SK-N-SH (cell line): ENCODE measurements around the gene KRTAP5-3. TPM values are rescaled to one million over a fixed set of nuclear protein-coding genes. Genes with fewer than 3 reads are reported as not detected.

Source experiments
- CTCF ChIA-PET: fragments of 300-600, 350-600 bp; formaldehyde crosslinking; extraction: SDS; loops from one replicate; lab custom pipeline; 2021; lab: Yijun Ruan, JAX
- POLR2A ChIA-PET: fragments of 350-600 bp; sonication (Branson Sonifier 250); formaldehyde crosslinking; extraction: SDS; loops from one replicate; lab custom pipeline; 2020; ENCODE audit warnings: antibody characterized with exemption, inconsistent platforms; lab: Yijun Ruan, JAX
- DNase-seq: peaks from one replicate; pipeline ENCODE4 v3.0.0; 2012
- H2AFZ ChIP-seq: fragments of 200-600 bp; sonication (generic); 2 replicates; pipeline ENCODE4 v1.8.1; 2016; ENCODE audit warnings: antibody characterized with exemption, mild to moderate bottlenecking, low read depth
- H3F3A ChIP-seq: fragments of 200-600 bp; sonication (generic); replicated peaks from 2 replicates; pipeline ENCODE3; 2016; ENCODE audit warnings: antibody characterized with exemption, mild to moderate bottlenecking; ENCODE audit not compliant: insufficient read depth
- H3K27ac ChIP-seq, 2 experiments: fragments of 200-500 bp in 1 of 2; fragments of 200-600 bp in 1 of 2; sonication (Bioruptor generic) in 1 of 2; sonication (generic), shearing (Covaris generic) in 1 of 2; 2 replicates each; pipeline versions ENCODE4 v1.5.1 to v1.6.1; 2014 to 2016; ENCODE audit warnings: low read depth in 2 of 2, inconsistent platforms in 1 of 2, low read length in 1 of 2, mild to moderate bottlenecking in 1 of 2, mixed read lengths in 1 of 2
- H3K27me3 ChIP-seq: fragments of 200-600 bp; sonication (generic), shearing (Covaris generic); 2 replicates; pipeline ENCODE4 v1.6.1; 2016; ENCODE audit warnings: mixed run types; ENCODE audit not compliant: insufficient read depth
- H3K36me3 ChIP-seq, 2 experiments: fragments of 200-500 bp in 1 of 2; fragments of 200-600 bp in 1 of 2; sonication (Bioruptor generic) in 1 of 2; sonication (generic) in 1 of 2; replicated peaks in 1 of 2; 2 replicates each; pipeline versions ENCODE3 to v1.5.1; 2014 to 2016; ENCODE audit warnings: low read length in 1 of 2, mild to moderate bottlenecking in 1 of 2; ENCODE audit not compliant: insufficient read depth in 2 of 2, control insufficient read depth in 1 of 2
- H3K4me1 ChIP-seq, 2 experiments: fragments of 200-500 bp in 1 of 2; fragments of 200-600 bp in 1 of 2; sonication (Bioruptor generic) in 1 of 2; sonication (generic), shearing (Covaris generic) in 1 of 2; 2 replicates each; pipeline versions ENCODE4 v1.5.1 to v1.6.1; 2014 to 2016; ENCODE audit warnings: low read depth in 1 of 2, low read length in 1 of 2, mixed run types in 1 of 2; ENCODE audit not compliant: insufficient read depth in 2 of 2, control insufficient read depth in 1 of 2
- H3K4me2 ChIP-seq: fragments of 200-600 bp; sonication (generic), shearing (Covaris generic); 2 replicates; pipeline ENCODE4 v1.6.1; 2017; ENCODE audit warnings: mixed run types
- H3K4me3 ChIP-seq, 2 experiments: fragments of 200-500 bp in 1 of 2; fragments of 200-600 bp in 1 of 2; sonication (Bioruptor generic) in 1 of 2; sonication (generic), shearing (Covaris generic) in 1 of 2; 2 replicates each; pipeline versions ENCODE4 v1.5.1 to v1.8.1; 2014 to 2016; ENCODE audit warnings: low read depth in 2 of 2, inconsistent platforms in 1 of 2, low read length in 1 of 2, mild to moderate bottlenecking in 1 of 2, mixed read lengths in 1 of 2, moderate library complexity in 1 of 2
- H3K79me2 ChIP-seq: fragments of 200-600 bp; sonication (generic); 2 replicates; pipeline ENCODE4 v1.8.1; 2017; ENCODE audit warnings: mild to moderate bottlenecking; ENCODE audit not compliant: insufficient read depth
- H3K9ac ChIP-seq: fragments of 200-600 bp; sonication (generic); 2 replicates; pipeline ENCODE4 v1.6.1; 2017; ENCODE audit warnings: mixed run types
- H3K9me2 ChIP-seq: fragments of 200-600 bp; sonication (generic); 2 replicates; pipeline ENCODE4 v1.6.1; 2017; ENCODE audit warnings: mixed run types
- H3K9me3 ChIP-seq: fragments of 200-600 bp; sonication (generic); 2 replicates; pipeline ENCODE4 v1.6.1; 2017; ENCODE audit warnings: mixed run types, mild to moderate bottlenecking, moderate library complexity
- H4K20me1 ChIP-seq: fragments of 200-600 bp; sonication (generic); 2 replicates; pipeline ENCODE4 v1.6.1; 2017; ENCODE audit warnings: mild to moderate bottlenecking, mixed run types; ENCODE audit not compliant: insufficient read depth
- EZH2phosphoT487 ChIP-seq: fragments of 200-600 bp; sonication (generic); IDR thresholded peaks from 2 replicates; pipeline ENCODE4 v1.6.1; 2017; ENCODE audit warnings: low read depth, mixed run types, mild to moderate bottlenecking, antibody characterized with exemption, moderate library complexity, borderline replicate concordance
- FOSL2 ChIP-seq: IDR thresholded peaks from 2 replicates; pipeline ENCODE4 v1.4.0; 2012; ENCODE audit warnings: low read depth, mild to moderate bottlenecking, moderate library complexity, borderline replicate concordance
- GABPA ChIP-seq: IDR thresholded peaks from 2 replicates; pipeline ENCODE4 v1.4.0; 2012; ENCODE audit warnings: low read depth, mild to moderate bottlenecking
- MXI1 ChIP-seq: IDR thresholded peaks from 2 replicates; pipeline ENCODE4 v1.6.1; 2012; ENCODE audit warnings: mild to moderate bottlenecking, low read depth, low read length, improper control_type of control experiment
- NFIC ChIP-seq: IDR thresholded peaks from 2 replicates; pipeline ENCODE4 v1.4.0; 2012; ENCODE audit warnings: borderline replicate concordance
- RCOR1 ChIP-seq: fragments of 150-350 bp; IDR thresholded peaks from 2 replicates; pipeline ENCODE4 v1.6.1; 2017; ENCODE audit warnings: antibody characterized with exemption, low read length
- SMC3 ChIP-seq: IDR thresholded peaks from 2 replicates; pipeline ENCODE4 v1.6.1; 2012; ENCODE audit warnings: low read depth, low read length, improper control_type of control experiment
- TAF1 ChIP-seq: IDR thresholded peaks from 2 replicates; pipeline ENCODE4 v1.6.1; 2012; ENCODE audit warnings: low read depth, mild to moderate bottlenecking, low read length, moderate library complexity, borderline replicate concordance
- TEAD4 ChIP-seq: IDR thresholded peaks from 2 replicates; pipeline ENCODE4 v1.4.0; 2012; ENCODE audit warnings: mild to moderate bottlenecking, borderline replicate concordance; ENCODE audit not compliant: insufficient read depth
- WGBS: methylation state at CpG from one replicate; pipeline ENCODE4 v1.1.6; 2017; ENCODE audit warnings: low lambda C conversion rate; 5-methylcytosine and 5-hydroxymethylcytosine counted together
- polyA plus RNA-seq, 3 experiments: library from polyadenylated mRNA; depleted of rRNA; stranded (reverse); fragments of >200 nt; gene quantifications; 2 replicates each; pipeline ENCODE4 v1.2.3, GENCODE V29; 2012
- TF ChIP-seq, protein P1 (sequence below): IDR thresholded peaks from 2 replicates; pipeline ENCODE4 v1.4.0; 2012; ENCODE audit warnings: low read depth, borderline replicate concordance

The KRTAP5-3 gene
- polyA plus RNA-seq, 1 of the 3 experiments (the other 2 are of a cell fraction), result not detected

DNA sequence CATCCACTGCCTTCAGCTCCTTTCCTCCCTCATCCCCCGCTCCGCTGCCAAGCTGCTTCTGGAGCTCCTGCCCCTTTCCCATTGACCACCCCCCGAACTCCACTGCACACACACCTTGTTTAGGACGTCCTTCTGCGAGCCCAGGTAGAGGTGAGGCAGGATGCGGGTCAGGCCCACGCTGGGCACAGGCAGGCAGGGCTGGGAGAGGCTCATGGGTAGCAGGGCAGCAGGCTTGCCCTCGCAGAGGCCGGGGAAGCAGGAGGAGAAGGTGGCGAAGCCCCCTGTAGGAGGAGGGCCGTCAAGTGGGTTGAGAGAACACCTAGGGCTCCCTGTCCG, 49.5 kb downstream of the KRTAP5-3 start:
- POLR2A ChIA-PET, result no interaction called here
- CTCF ChIA-PET, result interaction anchor here (3.6 to 5.3 kb wide), 2 partner anchors 12 to 16 kb away, joined by 23 to 52 read pairs; no protein-coding TSS in a partner anchor
- Histone ChIP-seq H3F3A (no peaks in the 10 kb centered on the region), H3K9me2 (no peaks in the 10 kb centered on the region), H3K4me2 (peak overlapping the region; percentile 67), H2AFZ (0 out of 2 replicates have a peak overlapping the region, but pooled peaks have one; percentile 22), H3K4me3 (0 out of 4 replicates have a peak overlapping the region, but pooled peaks of 1 of the 2 experiments have one; percentile 2), H3K36me3 (no peaks in the 10 kb centered on the region), H4K20me1 (no peaks in the 10 kb centered on the region), H3K27me3 (no peaks in the 10 kb centered on the region), H3K9ac (peak overlapping the region; percentile 45; the same call in 1 of the 2 replicates), H3K27ac (peak overlapping the region in 1 of 2 experiments; percentile 71; a peak in 2 of 4 replicates), H3K9me3 (no peaks in the 10 kb centered on the region), H3K4me1 (peaks cover 0 to 12% of the 10 kb centered on the region in 2 experiments; a peak in 2 of 4 replicates), H3K79me2 (no peaks in the 10 kb centered on the region)
- no peak for DNase-seq
- TF ChIP-seq SMC3 (no peak), RCOR1 (no peak), MXI1 (no peak), NFIC (no peak), GABPA (no peak), TAF1 (no peak), EZH2phosphoT487 (no peak)
- 72% methylated on average over 6 of the region's 12 CpGs for WGBS

DNA sequence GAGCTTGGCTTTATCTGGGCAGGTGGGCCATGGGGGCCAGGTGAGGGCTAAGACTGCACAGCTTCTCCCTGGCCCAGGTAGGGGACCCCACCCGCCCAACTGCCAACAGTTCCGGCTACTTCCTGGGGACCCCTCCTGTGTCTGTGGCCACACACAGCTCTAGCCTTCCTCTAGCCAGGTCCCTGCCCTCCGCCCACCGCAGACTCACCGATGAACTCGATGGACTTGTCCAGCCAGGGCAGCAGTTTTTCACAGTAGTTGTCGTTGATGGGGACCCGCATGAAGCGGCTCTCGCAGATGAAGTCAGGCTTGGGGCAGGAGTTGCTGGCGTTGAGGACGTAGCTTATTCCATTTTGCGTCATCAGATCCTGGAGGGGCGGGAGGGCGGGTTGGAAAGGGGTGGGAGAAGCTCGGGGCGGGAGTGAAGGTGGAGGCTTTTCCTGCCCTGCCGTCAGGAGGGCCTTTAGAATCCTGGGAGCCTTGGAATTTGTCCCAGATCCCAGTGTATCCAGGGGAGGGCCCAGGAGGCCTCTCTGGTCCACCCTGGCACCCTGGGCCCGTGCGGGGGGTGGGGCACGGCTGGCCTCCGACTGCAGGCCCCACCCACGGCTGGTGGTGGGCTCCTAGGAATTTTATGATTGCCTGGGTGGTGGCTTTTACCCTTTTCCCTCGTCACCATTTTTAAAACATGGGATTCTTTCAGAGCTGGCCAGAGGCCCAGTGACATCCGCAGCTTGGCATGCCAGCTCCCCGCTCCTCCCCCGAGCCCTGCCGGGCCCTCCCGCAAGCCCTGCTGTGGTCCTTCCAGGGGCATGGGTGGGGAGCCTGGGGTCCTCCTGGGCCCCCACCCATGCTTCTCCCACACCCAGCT, 50.1 kb downstream of the KRTAP5-3 start:
- H3K4me1 ChIP-seq, result peaks cover 0 to 12% of the 10 kb centered on the region in 2 experiments; a peak in 2 of 4 replicates
- ChIA-PET CTCF (interaction anchor here (0.9 to 5.3 kb wide), 4 partner anchors 12 to 17 kb away, joined by 3 to 52 read pairs (median 14); no protein-coding TSS in a partner anchor), POLR2A (no interaction called here)
- H3K9me2 ChIP-seq, result no peaks in the 10 kb centered on the region
- H3K27ac ChIP-seq, result peak overlapping the region in 1 of 2 experiments; percentile 71; a peak in 2 of 4 replicates
- H3K79me2 ChIP-seq, result no peaks in the 10 kb centered on the region
- TF ChIP-seq TEAD4, result 0 out of 2 replicates have a peak, but pooled peaks have one; percentile 56
- TF ChIP-seq NFIC, result peak; percentile 84
- TF ChIP-seq FOSL2, result peak; percentile 8; the same call in 1 of the 2 replicates
- no peak for TF ChIP-seq SMC3
- TF ChIP-seq, protein P1, sequence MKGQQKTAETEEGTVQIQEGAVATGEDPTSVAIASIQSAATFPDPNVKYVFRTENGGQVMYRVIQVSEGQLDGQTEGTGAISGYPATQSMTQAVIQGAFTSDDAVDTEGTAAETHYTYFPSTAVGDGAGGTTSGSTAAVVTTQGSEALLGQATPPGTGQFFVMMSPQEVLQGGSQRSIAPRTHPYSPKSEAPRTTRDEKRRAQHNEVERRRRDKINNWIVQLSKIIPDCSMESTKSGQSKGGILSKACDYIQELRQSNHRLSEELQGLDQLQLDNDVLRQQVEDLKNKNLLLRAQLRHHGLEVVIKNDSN, result no peak
- H3K36me3 ChIP-seq, result no peaks in the 10 kb centered on the region
- H3K4me3 ChIP-seq, result 0 out of 4 replicates have a peak overlapping the region, but pooled peaks of 1 of the 2 experiments have one; percentile 2
- no peaks in the 10 kb centered on the region for H3K9me3 ChIP-seq
- no peaks in the 10 kb centered on the region for H3K27me3 ChIP-seq
- peak overlapping the region; percentile 45; the same call in 1 of the 2 replicates for H3K9ac ChIP-seq
- H4K20me1 ChIP-seq, result no peaks in the 10 kb centered on the region
- no peak for DNase-seq
- H2AFZ ChIP-seq, result peak overlapping the region; percentile 86; the same call in 1 of the 2 replicates
- H3F3A ChIP-seq, result no peaks in the 10 kb centered on the region
- H3K4me2 ChIP-seq, result peak overlapping the region; percentile 67
- WGBS, result 58% methylated on average over 20 of the region's 29 CpGs

Other genes with a start within 250 kb of the KRTAP5-3 start
- gene BRSK2, start 218.5 kb downstream of the KRTAP5-3 start, polyA plus RNA-seq (2012; rRNA removed), result 0.64 and 0.80 TPM in 2 replicates
- 45.8 and 52.1 TPM in 2 replicates for gene MOB2, start 121.7 kb downstream of the KRTAP5-3 start, polyA plus RNA-seq (2012; rRNA removed)
- 2.0 and 2.2 TPM in 2 replicates for gene DUSP8, start 36.2 kb downstream of the KRTAP5-3 start, polyA plus RNA-seq (2012; rRNA removed)
- not detected in 2 replicates for gene KRTAP5-1, start 23.2 kb downstream of the KRTAP5-3 start, polyA plus RNA-seq (2012; rRNA removed)
- not detected in 2 replicates for gene KRTAP5-2, start 10.2 kb downstream of the KRTAP5-3 start, polyA plus RNA-seq (2012; rRNA removed)
- not detected in 2 replicates for gene KRTAP5-4, start 13.7 kb upstream of the KRTAP5-3 start, polyA plus RNA-seq (2012; rRNA removed)
- gene KRTAP5-5, start 21.3 kb upstream of the KRTAP5-3 start, polyA plus RNA-seq (2012; rRNA removed), result not detected in 2 replicates
- gene KRTAP5-6, start 88.7 kb upstream of the KRTAP5-3 start, polyA plus RNA-seq (2012; rRNA removed), result not detected in 2 replicates
- 0.21 and 0.31 TPM in 2 replicates for gene IFITM10, start 142.1 kb upstream of the KRTAP5-3 start, polyA plus RNA-seq (2012; rRNA removed)
- gene CTSD, start 155.5 kb upstream of the KRTAP5-3 start, polyA plus RNA-seq (2012; rRNA removed), result 93.0 and 187 TPM in 2 replicates
- gene SYT8, start 226.5 kb upstream of the KRTAP5-3 start, polyA plus RNA-seq (2012; rRNA removed), result not detected in 2 replicates
- not detected in 2 replicates for gene TNNI2, start 230.5 kb upstream of the KRTAP5-3 start, polyA plus RNA-seq (2012; rRNA removed)
- gene LSP1, start 244.6 kb upstream of the KRTAP5-3 start, polyA plus RNA-seq (2012; rRNA removed), result 0.34 and 0.38 TPM in 2 replicates